ENCODE data around the gene PLCH1.
A peak's percentile ranks its signal among the peaks of the same experiment; 100 is the strongest.
"Not testable (repeated sequence)": the region's sequence is repeated elsewhere in the genome, so short reads cannot be mapped to it uniquely, and the experiment has no call there.

Gene PLCH1

GRCh38 chr3:155409336-155409735 is 335.5 kb downstream of the PLCH1 start:
- peak; percentile 4 for DNase-seq

DNA sequence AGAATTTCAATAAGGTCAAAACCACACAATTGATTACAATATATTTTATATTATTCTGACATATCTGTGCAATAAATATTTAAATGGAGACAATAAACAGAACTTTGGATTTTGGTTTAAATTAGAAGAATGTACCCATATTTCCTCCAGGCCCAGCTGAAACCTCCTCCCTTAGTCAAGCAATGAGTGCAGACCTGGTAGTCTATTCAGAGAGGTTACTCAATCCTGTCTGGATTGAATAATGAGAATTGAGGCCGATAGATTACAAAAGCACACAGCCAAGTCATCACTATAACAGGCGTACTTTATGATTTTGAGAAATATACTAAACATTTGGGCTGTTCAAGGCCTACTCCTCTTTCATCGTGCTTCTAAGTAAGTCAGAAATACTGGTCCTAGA is 336.9 kb downstream of the PLCH1 start:
- DNase-seq = no peak

- DNase-seq = no peak
Measured at GRCh38 chr3:155407331-155407730, 337.5 kb downstream of the PLCH1 start.

- no peak for DNase-seq
Measured at GRCh38 chr3:155404486-155404885, 340.4 kb downstream of the PLCH1 start.

GRCh38 chr3:155402656-155403055 is 342.2 kb downstream of the PLCH1 start:
- DNase-seq = no peak

DNA sequence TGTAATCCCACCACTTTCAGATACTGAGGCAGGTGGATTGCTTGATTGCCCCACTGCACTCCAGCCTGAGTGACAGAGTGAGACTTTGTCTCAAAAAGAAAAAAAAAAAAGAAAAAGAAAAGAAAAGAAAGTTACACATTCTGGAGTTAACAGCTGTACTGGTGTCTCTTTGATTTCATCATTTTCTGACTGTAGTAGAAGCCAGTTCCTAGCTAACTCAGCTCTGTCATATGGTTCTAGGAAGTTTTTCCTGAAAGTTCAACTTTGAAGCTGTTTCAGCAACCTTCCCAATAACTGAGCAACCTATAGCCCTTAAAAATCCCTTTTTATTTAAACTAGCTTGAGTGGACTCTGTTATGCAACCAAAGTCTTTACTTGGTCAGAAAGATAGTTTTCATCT is 346.8 kb downstream of the PLCH1 start:
- no peak for DNase-seq

DNA sequence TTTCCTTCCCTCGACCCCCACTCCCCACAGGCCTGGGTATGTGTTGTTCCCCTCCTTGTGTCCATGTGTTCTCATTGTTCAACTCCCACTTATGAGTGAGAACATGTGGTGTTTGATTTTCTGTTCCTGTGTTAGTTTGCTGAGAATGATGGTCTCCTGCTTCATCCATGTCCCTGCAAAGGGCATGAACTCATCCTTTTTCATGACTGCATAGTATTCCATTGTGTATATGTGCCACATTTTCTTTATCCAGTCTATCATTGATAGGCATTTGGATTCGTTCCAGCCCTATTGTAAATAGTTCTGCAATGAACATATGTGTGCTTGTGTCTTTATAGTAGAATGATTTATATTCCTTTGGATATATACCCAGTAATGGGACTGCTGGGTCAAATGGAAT is 350.0 kb downstream of the PLCH1 start:
- DNase-seq = not testable (repeated sequence)

GRCh38 chr3:155394240-155394639 is 350.6 kb downstream of the PLCH1 start:
- DNase-seq = no peak

DNA sequence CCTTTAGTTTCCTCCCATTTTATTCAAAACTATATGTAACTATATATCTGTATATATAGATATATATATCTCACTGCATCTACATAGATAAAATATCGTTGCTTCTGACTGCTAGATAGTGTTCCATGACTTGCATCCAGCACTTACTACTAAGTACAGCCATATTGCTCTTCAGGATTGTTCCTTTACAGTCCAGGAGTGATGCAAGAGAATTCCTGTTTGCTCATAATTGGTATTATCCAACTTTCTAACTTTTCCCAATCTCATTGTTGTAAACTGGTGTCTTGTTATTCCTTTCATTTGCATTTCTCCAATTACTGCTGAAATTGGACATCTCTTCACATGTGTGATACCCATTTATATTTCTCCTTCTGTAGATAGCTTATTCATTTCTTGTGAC is 351.6 kb downstream of the PLCH1 start:
- no peak for DNase-seq

DNA sequence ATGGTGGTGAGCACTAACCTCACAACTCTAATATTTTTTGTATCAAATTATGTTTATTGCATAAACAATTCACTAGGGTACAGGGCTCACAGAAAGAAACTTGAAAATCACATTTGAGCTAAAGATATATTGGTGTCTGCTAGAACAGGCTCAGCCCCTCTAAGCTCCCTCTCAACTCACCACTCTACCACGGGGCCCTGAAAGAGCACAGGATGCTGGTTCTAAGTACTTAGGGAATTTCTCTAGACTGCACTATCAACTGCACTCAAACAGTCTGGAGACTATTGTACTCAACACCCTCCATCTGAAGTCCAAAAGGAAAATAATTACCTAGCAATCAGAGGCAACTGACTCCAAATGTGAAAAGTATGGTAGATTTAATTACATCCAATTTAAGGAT is 352.7 kb downstream of the PLCH1 start:
- no peak for DNase-seq

DNA sequence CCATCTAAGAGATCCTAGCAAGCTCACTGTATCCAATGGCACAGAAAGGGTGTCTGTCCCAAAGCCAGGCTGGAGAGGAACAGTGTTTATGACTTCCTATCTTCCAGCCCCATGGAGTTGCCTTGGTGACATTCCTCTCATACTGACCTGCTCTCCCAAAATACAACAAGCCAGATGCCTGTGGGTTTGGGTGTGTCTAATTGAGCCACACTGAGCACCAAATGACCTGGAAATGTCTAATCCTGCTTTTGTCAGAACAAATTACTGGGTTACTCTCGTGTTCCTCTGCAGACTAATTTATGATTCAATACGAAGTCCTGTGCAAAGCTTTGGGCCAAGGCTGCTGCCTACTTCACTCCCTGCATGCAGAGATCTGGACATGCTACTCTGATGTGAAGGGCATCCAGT is 353.3 kb downstream of the PLCH1 start:
- no peak for DNase-seq

DNA sequence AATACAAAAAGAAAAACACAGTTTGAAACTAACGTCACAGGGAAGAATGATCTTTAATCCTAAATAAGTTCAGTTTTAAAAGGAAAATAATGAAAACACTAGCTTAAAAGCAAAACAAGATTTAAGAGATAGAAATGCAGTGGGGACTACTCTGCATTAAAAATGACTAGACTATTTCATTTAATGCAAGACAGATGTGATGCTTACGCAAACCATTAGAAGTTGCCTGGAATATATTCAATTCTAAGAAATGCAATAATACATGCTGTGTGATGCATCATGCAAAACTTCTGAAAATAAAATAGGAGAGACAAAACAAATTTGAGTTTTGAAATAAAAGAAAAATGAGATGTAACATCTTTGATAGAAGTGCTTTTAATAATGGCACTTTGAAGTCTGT is 353.8 kb downstream of the PLCH1 start:
- no peak for DNase-seq

- no peak for DNase-seq
Measured at GRCh38 chr3:155390351-155390750, 354.5 kb downstream of the PLCH1 start.

DNA sequence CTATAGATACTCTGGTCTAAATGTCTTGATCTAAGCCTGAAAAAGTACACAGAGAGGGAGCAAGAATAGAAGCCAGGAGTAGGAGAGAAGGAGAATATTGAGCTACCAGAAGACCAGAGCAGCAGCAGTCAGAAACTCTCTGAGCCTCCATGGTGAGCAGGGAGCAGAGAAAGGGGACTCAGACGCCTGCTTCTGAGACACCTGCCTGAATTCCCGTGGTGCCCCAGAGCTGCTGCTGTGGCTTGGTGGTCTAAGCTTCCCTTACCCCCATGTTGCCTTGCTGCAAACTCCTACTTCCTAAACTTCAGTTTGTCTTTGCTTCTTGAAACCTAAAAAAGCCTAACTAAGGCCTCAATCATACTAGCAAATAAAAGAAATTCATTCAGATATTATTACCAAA is 356.5 kb downstream of the PLCH1 start:
- no peak for DNase-seq

DNA sequence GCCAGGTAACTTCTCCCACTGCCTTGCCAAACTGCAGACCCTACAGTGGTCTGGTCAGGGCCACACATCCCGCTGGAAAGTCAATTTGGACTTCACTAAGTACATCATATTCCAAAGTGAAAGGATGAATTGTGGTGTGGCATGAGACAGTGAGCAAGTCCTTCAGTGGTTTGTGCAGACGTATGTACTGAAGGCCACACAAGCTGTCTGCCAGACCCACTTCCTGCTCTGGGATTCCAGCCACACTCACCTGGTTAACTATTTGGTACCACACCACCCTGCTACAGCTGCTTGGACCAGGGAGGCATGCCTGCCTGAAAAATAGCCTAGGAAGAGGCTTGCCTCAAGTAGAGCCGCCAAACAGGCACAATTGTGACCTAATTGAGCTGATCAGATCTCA is 357.3 kb downstream of the PLCH1 start:
- DNase-seq = no peak

DNA sequence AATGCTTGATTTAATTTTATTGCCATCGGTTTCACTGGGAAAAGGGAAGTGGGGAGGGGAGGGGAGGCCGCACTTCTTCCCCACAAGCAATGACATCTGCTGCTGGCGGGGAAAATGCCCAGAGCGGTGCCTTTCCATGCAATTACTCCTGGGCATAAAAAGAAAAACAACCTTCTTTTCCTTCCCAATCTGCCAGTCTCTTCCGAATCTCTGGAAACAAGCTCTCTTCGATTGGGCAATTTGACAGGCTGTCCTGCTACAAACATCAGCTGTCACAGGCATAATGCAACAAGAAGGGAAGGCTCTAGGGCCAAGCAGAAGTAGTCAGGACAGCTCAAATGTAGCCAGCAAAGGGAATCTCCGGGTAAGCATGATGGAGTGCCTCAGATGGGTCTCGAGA is 358.0 kb downstream of the PLCH1 start:
- DNase-seq = no peak

GRCh38 chr3:155385896-155386625 is 358.8 kb downstream of the PLCH1 start:
- no peak for DNase-seq

DNA sequence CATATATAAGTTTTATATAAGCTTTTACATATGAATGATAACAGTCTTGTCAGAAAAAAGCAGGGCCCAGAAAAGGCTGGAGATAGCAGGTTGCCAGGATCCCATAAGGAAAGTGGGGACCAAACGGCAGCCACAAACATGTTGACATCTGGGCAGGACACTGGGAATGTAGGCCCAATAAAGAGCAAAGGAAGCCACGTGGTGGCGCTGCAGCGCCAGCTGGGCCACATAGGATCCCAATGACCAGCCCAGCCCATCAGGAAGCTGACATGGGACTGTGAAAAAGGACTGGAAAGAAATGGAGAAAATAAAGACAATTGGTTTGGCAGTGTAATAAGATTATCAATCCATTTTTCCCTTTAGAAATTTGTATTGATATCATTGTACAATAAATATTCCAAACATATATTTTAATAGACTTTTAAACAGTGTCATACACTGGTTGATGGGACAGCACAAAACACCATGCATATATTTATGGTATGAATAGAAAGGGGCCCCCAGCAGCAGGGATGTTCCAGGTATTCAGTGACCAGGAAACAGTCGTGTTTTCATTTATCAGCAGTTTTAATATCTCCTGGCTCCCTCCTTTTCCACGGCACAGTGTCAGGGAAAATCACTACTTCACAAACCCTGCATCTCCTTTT is 362.4 kb downstream of the PLCH1 start:
- peak; percentile 79 for DNase-seq

DNA sequence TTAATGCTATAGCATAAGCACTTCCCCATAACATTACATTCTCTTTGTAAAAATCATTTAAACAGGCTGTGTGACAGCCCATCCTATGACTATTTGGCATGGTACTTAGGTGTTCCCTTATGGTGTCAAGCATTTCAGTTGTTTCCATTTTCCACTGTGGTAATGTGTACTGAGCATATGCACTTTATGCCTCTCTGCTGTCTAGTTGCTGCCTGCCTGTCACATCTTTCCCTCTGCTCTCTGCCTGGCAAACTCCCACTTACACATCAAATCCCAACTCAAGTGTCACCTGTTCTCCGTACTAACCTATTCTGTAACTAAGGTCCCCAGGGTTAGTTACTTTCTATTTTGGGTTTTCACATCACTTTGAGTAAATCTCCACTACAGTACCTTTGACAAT is 367.0 kb downstream of the PLCH1 start:
- DNase-seq = no peak

- DNase-seq = no peak
Measured at GRCh38 chr3:155377071-155377470, 367.8 kb downstream of the PLCH1 start.

- no peak for DNase-seq
Measured at GRCh38 chr3:155372281-155372680, 372.6 kb downstream of the PLCH1 start.

- peak; percentile 35 for DNase-seq
Measured at GRCh38 chr3:155370764-155371503, 373.9 kb downstream of the PLCH1 start.

DNA sequence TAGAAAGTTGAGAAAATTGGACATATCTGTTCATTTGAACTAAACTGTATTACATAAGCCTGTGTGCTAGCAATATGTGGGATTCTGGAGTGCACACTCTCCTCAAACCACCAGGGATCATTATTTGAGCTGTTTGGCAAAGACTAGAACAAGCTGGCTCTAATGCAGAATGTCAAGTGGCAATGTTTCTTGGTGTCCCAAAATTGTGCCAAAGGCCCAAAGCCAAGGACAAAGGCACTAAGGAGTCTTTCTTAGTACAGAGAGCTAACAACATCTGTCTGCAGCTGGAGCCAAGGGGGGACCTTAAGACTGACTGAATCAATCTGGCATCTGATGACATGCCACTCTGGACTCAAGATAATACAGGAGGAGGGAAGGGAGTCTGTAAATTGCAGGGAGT is 374.7 kb downstream of the PLCH1 start:
- DNase-seq = no peak

- no peak for DNase-seq
Measured at GRCh38 chr3:155369735-155370134, 375.1 kb downstream of the PLCH1 start.

All from OCI-M1 (cell line).